ENCODE data around the gene FOXP1. TPM values are rescaled to one million over a fixed set of nuclear protein-coding genes. Genes with fewer than 3 reads are reported as not detected.

The FOXP1 gene
- total and polyA plus RNA-seq, 2 experiments from 2014 or later: 37.4 to 59.9 TPM

DNA sequence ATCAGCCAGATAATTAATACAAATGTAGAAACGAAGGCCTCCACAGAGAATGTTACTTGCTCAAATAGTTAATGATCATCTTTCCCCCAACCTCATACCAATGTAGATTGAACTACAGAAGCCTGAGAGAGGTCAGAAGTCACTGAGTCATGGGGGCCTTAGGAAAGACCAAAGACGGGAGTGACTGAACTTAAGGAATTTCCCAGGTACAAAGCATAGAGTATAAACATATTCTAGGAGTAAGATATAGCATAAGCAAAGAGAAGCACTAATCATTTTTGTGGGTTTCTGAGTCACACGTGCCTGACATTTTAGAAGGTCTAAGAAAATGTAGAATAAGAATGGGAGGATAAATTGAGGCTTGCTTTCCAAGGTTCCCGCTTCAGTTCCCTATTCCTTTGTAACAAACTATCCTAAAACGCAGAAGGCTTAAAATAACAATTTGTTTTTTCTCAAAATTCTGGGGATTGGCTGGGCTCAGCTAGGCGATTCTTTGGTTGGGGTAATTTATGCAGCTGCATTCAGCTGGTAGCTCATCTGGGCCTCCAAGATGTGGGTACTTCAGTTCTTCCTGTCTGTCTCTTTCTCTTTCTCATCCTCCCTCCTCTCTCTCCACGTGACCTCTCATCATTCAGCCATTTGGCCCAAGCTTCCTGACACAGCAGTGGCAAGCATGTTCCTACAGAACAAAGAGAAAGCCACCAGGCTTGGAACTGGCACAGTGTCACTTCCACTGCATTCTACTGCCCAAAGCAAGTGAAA, 422.6 kb downstream of the FOXP1 start:
- Histone ChIP-seq H3K4me1 (ENCODE audit: insufficient read depth) (no peaks in the 10 kb centered on the region), H3K27me3 (replicated peaks; ENCODE audit: insufficient read depth) (no peaks in the 10 kb centered on the region), H3K79me2 (ENCODE audit: insufficient read depth) (no peaks in the 10 kb centered on the region), H3K4me2 (ENCODE audit: unreplicated experiment) (no peak overlapping the region), H3K9ac (no peak overlapping the region), H3F3A (ENCODE audit: insufficient read depth) (no peaks in the 10 kb centered on the region), H3K27ac (no peak overlapping the region), H3K9me2 (ENCODE audit: insufficient read depth) (no peaks in the 10 kb centered on the region), H3K36me3 (ENCODE audit: low read depth) (no peaks in the 10 kb centered on the region), H3K9me3 (ENCODE audit: low read depth) (no peaks in the 10 kb centered on the region), H2AFZ (no peak overlapping the region), H3K4me3 (no peak overlapping the region), H4K20me1 (ENCODE audit: insufficient read depth) (no peaks in the 10 kb centered on the region)
- 91% methylated on average over 7 of the region's 7 CpGs for WGBS, 2 experiments (ENCODE audit: low coverage in 1 of 2, low lambda C conversion rate in 2 of 2, missing lambda C conversion rate in 2 of 2)
- no peak for TF ChIP-seq EZH2 (IDR thresholded peaks at IDR 0.05; ENCODE audit: insufficient read depth, poor library complexity, severe bottlenecking)
- TF ChIP-seq EZH2phosphoT487 (IDR thresholded peaks at IDR 0.05; ENCODE audit: insufficient read depth, low read depth): no peak
- no peak for DNase-seq
- in situ Hi-C loops (cut with MboI): no loop called here

DNA sequence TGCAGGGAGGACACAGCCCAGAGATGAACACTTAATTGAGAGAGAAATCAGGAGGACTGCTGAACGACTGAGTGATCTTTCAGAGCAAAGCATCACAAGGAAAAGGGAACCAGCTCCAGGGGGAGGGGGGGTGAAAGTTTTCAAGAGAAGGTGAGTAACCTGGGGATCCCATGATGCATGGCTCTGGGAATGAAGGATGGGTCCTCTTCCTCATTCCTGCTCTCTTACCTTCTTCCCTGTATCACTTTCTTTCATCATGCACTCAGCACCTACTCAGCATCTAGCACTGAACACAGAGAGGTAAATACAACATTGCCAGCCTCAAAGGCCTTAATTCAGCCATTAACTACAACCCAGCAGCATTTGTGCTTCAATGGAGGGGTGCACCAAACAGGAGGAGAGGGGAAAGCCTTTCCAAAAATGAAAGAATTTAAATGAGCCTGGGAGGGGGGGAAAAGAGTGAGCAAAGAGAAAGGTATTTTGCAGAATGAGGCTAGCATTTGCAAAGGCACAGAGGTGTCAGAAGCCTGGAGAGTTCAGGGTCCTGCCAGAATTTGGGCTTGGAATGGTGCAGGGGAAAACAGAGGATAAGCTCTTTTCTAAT, 427.4 kb downstream of the FOXP1 start:
- in situ Hi-C loops (cut with MboI): no loop called here
- no peaks in the 10 kb centered on the region for H3K79me2 ChIP-seq (ENCODE audit: insufficient read depth)

DNA sequence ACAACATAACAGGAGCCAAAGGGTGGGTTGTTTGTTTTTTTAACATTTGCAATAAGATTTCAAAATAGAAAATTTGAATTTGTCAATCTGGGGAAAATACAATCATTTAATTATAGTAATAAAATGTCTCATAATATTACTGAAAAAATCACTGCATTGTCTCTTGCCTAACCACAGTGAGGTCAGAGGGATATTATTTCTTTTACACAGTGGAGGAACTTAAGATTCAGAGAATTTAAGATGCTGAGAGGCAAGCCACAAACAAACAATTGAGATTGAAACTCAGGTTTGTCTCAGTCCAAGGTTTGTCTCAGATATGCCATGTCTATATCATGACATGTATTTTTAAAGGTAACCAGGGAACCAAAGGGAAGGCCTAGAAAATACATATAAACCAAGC, 428.7 kb downstream of the FOXP1 start:
- no peak overlapping the region for H3K4me2 ChIP-seq (ENCODE audit: unreplicated experiment)
- no peak overlapping the region for H2AFZ ChIP-seq
- H3K9me2 ChIP-seq (ENCODE audit: insufficient read depth): no peaks in the 10 kb centered on the region
- in situ Hi-C loops (cut with MboI): no loop called here
- H3K36me3 ChIP-seq (ENCODE audit: low read depth): no peaks in the 10 kb centered on the region
- no peaks in the 10 kb centered on the region for H4K20me1 ChIP-seq (ENCODE audit: insufficient read depth)
- no peak for TF ChIP-seq EZH2 (IDR thresholded peaks at IDR 0.05; ENCODE audit: insufficient read depth, poor library complexity, severe bottlenecking)
- no peak for TF ChIP-seq EZH2phosphoT487 (IDR thresholded peaks at IDR 0.05; ENCODE audit: insufficient read depth, low read depth)
- H3K9me3 ChIP-seq (ENCODE audit: low read depth): no peaks in the 10 kb centered on the region
- H3K79me2 ChIP-seq (ENCODE audit: insufficient read depth): no peaks in the 10 kb centered on the region
- no peak for DNase-seq
- no peak overlapping the region for H3K27ac ChIP-seq
- no peak overlapping the region for H3K4me3 ChIP-seq
- H3K27me3 ChIP-seq (replicated peaks; ENCODE audit: insufficient read depth): no peaks in the 10 kb centered on the region
- no peaks in the 10 kb centered on the region for H3F3A ChIP-seq (ENCODE audit: insufficient read depth)
- H3K9ac ChIP-seq: no peak overlapping the region
- H3K4me1 ChIP-seq (ENCODE audit: insufficient read depth): no peaks in the 10 kb centered on the region

More for the DNA sequence above, 427.4 kb downstream of the FOXP1 start:
- Histone ChIP-seq H3F3A (ENCODE audit: insufficient read depth) (no peaks in the 10 kb centered on the region), H3K36me3 (ENCODE audit: low read depth) (no peaks in the 10 kb centered on the region), H3K9me2 (ENCODE audit: insufficient read depth) (no peaks in the 10 kb centered on the region), H3K4me2 (ENCODE audit: unreplicated experiment) (no peak overlapping the region), H3K9me3 (ENCODE audit: low read depth) (no peaks in the 10 kb centered on the region), H3K9ac (no peak overlapping the region), H3K27ac (no peak overlapping the region), H2AFZ (no peak overlapping the region), H4K20me1 (ENCODE audit: insufficient read depth) (no peaks in the 10 kb centered on the region), H3K27me3 (replicated peaks; ENCODE audit: insufficient read depth) (no peaks in the 10 kb centered on the region), H3K4me3 (no peak overlapping the region), H3K4me1 (ENCODE audit: insufficient read depth) (no peaks in the 10 kb centered on the region)
- 38 to 67% methylated on average over 1 of the region's 1 CpG for WGBS, 2 experiments (ENCODE audit: low coverage in 1 of 2, low lambda C conversion rate in 2 of 2, missing lambda C conversion rate in 2 of 2)
- TF ChIP-seq EZH2 (IDR thresholded peaks at IDR 0.05; ENCODE audit: insufficient read depth, poor library complexity, severe bottlenecking): no peak
- TF ChIP-seq EZH2phosphoT487 (IDR thresholded peaks at IDR 0.05; ENCODE audit: insufficient read depth, low read depth): no peak
- DNase-seq: no peak

DNA sequence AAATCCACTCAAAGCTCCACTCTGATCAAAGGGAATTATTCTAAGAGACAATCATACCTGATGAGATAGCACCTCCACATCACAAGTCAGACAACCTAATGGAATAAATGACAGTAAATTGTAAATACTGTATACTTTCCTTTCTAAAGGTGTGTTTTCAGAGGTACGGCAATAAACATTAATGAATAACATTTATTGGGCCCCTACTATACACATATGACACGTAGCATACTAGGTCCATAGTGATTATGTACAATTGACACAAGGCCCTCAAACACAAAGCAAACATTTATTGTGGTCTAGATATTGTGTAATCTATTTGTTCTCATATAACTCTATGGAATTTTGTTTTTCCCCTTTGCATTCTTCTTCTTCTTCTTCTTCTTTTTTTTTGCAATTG, 429.8 kb downstream of the FOXP1 start:
- H3K36me3 ChIP-seq (ENCODE audit: low read depth): no peaks in the 10 kb centered on the region
- no peaks in the 10 kb centered on the region for H3F3A ChIP-seq (ENCODE audit: insufficient read depth)
- no peak for TF ChIP-seq EZH2phosphoT487 (IDR thresholded peaks at IDR 0.05; ENCODE audit: insufficient read depth, low read depth)
- TF ChIP-seq EZH2 (IDR thresholded peaks at IDR 0.05; ENCODE audit: insufficient read depth, poor library complexity, severe bottlenecking): no peak
- H3K4me3 ChIP-seq: no peak overlapping the region
- no peaks in the 10 kb centered on the region for H4K20me1 ChIP-seq (ENCODE audit: insufficient read depth)
- 87 to 90% methylated on average over 2 of the region's 2 CpGs for WGBS, 2 experiments (ENCODE audit: low coverage in 1 of 2, low lambda C conversion rate in 2 of 2, missing lambda C conversion rate in 2 of 2)
- no peaks in the 10 kb centered on the region for H3K27me3 ChIP-seq (replicated peaks; ENCODE audit: insufficient read depth)
- H3K4me1 ChIP-seq (ENCODE audit: insufficient read depth): no peaks in the 10 kb centered on the region
- H2AFZ ChIP-seq: no peak overlapping the region
- no peak overlapping the region for H3K4me2 ChIP-seq (ENCODE audit: unreplicated experiment)
- DNase-seq: no peak
- in situ Hi-C loops (cut with MboI): no loop called here
- H3K9ac ChIP-seq: no peak overlapping the region
- H3K27ac ChIP-seq: no peak overlapping the region
- no peaks in the 10 kb centered on the region for H3K9me2 ChIP-seq (ENCODE audit: insufficient read depth)
- H3K9me3 ChIP-seq (ENCODE audit: low read depth): no peaks in the 10 kb centered on the region
- no peaks in the 10 kb centered on the region for H3K79me2 ChIP-seq (ENCODE audit: insufficient read depth)
